AG10803 (cell line): Measurements from ENCODE around the gene CCDC51.

Experiments
- DNase-seq: peaks from one replicate; pipeline ENCODE4 v3.0.0; 2010; ENCODE audit warnings: low read depth
- H3K4me3 ChIP-seq: 2 replicates; pipeline ENCODE4 v1.5.1; 2011; ENCODE audit warnings: mild to moderate bottlenecking, low read length, control low read depth
- TF ChIP-seq, protein P1 (sequence below): conservative IDR thresholded peaks from 2 replicates; pipeline ENCODE4 v1.5.1; 2011; ENCODE audit warnings: mild to moderate bottlenecking, low read length, control low read depth, inconsistent platforms

CCDC51 gene

DNA sequence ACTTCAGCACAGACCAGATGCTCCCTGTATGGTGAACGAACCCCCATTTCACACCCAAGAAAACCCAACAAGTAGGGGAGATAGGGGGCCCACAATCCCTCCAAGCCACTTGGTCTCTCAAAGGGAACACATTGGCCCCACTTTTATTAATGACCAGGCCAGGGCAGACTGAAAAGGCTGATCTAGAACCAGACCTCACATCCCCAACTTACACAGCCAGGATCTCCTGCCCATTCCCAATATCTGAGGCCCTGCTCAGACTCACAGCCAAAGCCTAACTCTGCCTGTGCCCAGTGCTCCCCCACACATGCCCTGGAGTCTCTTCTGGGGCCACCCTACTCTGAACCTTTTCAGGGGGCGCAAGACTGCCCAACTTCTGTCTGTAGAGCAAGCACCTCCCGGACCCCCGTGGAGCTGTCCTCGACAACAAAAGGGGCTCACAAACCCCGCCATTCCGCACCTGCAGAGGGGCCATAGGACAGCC is 11.8 kb downstream of the CCDC51 start:
- TF ChIP-seq, protein P1, sequence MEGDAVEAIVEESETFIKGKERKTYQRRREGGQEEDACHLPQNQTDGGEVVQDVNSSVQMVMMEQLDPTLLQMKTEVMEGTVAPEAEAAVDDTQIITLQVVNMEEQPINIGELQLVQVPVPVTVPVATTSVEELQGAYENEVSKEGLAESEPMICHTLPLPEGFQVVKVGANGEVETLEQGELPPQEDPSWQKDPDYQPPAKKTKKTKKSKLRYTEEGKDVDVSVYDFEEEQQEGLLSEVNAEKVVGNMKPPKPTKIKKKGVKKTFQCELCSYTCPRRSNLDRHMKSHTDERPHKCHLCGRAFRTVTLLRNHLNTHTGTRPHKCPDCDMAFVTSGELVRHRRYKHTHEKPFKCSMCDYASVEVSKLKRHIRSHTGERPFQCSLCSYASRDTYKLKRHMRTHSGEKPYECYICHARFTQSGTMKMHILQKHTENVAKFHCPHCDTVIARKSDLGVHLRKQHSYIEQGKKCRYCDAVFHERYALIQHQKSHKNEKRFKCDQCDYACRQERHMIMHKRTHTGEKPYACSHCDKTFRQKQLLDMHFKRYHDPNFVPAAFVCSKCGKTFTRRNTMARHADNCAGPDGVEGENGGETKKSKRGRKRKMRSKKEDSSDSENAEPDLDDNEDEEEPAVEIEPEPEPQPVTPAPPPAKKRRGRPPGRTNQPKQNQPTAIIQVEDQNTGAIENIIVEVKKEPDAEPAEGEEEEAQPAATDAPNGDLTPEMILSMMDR, result no peak
- H3K4me3 ChIP-seq, result peak overlapping the region; percentile 68
- no peak for DNase-seq

DNA sequence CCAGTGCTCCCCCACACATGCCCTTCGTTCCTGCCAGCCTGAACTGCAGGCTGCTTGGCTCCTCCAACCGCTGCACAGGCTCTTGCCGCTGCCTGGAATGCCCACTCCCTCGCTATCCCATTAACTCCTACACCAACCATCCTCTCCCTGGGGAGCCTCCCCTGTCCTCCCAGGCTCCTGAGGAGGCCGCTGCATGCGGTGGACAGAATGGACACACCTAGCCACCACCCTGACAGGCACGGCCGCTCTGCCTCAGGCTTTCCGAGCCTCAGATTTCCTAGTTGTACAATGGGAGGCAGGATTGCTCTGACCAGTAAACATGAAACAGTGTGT is 12.3 kb downstream of the CCDC51 start:
- TF ChIP-seq, protein P1, result no peak
- DNase-seq, result no peak
- H3K4me3 ChIP-seq, result peak overlapping the region; percentile 68

DNA sequence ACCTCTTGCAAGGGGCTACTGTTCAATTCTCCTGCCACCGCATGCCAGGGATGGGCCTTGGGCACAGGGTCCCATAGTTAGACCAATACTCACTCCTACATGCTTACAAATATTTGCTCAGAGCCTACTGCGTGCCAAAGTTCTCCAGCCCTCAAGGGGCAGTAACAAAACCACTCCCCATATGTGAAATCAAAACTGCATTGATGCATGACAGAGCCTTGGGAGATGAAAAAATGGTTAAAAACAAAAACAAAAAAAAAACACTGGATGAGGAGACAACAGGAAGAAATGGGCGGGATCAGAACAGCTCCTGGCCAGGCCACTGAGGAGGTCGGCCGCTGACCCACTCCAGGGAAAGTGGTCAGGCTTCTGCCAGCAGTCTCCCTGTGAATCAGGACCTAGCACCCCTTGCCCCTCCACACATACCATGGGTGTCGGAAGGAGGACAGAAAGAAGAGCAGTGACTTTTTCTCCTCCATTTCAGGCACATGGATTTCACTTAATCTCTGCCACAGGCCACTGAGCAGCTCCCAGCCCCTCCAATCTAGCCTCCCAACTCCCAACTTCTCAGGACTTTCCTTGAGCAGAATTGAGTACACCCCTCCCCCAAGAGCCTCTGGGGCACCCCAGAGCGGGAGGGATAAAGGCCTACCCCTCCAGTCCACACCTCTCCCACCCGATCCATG is 12.8 kb downstream of the CCDC51 start:
- peak overlapping the region; percentile 68 for H3K4me3 ChIP-seq
- DNase-seq, result peak; percentile 31

DNA sequence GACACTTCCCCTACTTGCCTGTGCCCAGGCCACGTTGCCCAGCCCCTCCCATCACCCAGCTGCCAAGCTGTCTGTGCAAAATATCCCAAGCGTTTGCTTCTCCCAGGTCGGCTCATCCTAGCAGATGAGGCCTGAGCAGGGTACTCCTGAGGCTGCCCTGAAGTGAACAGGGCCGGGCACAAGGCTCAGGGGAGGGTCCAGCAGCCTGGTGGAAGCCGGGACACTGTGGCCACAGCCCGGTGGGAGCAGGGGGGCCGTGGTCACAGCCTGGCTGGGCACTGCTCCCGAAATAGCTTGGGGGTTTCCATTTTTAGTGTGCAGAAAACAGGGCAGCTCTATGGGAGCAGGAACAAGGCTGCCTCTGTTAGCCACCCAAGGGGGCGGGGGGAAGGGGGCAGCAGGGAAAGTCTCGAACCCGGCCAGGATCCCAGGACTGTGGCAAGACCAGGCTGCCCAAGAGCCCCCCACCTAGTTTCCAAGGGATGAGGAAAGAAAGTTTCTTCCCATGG is 13.5 kb downstream of the CCDC51 start:
- TF ChIP-seq, protein P1, result no peak
- H3K4me3 ChIP-seq, result no peak overlapping the region
- DNase-seq, result no peak

More for the DNA sequence above, 12.8 kb downstream of the CCDC51 start:
- TF ChIP-seq, protein P1, result no peak

DNA sequence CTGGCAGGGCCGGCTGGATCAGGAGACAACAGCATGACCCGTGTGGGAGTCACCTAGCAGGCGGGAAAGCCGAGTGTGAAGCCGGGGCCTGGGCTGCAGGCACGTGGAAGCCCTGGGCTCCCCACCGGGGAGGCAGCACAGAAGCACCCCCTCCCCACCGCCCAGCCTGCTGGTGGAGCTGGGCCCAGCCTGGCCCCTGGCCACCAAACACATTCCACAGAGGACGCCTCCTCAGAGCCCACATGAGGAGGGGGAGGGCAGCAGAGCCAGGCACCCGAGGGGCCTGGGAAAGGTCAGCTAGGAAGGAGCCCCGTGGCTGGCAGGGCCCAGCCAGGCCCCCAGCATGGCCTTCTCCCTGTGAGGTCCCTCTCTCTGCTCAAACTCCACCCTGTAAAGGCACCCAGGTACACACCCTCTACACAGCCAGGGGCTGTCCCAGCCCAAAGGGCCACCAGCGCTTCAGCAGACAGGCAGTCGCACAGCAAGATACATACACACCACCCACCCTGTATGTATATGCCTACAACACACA is 14.6 kb downstream of the CCDC51 start:
- TF ChIP-seq, protein P1, result no peak
- H3K4me3 ChIP-seq, result no peak overlapping the region
- no peak for DNase-seq

DNA sequence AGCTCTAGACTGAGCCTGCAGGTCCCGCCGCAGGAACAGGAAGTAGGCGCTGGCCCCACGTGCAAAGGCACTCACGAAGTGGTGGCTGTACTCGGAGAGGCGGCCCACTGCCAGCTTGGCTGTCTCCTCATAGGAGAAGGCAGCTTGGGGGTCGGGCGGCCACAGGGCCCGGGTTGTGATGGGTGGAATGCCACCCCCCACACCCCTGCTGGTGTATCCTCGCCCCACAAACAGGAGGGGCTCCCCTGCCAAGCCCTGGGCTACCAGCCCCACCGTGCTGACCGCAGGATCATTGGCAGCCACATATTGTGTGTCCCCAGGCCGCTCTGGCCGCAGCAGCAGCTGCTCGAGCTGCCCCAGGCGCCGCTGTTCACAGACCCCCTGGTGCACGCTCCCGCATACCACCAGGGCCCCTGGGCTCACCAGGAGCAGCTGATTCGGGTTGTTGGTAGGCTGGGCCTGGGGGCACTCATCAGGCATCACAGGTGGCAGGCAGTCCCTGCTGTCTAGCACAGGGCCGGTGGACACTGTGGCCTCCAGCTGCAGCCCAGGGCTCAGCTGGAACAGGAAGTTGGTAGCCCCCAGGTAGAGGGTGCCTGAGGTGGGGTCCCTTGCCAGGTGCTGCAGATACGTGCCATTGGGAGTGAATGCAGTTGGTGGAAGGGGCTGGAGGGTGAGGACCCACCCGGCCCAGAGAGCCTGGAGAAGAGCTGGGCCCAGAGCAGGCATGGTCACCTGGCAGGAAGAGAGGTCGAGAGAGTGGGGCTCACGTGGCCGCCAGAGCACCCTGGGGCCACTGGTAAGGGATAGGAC is 15.8 kb downstream of the CCDC51 start:
- no peak overlapping the region for H3K4me3 ChIP-seq
- no peak for DNase-seq
- TF ChIP-seq, protein P1, result no peak
